Natural killer cell treated with Interleukin-12 subunit alpha and Interleukin-12 subunit beta and Interleukin-15 and Interleukin-18, amount 100 ng/mL, for 72 hours (primary cell): Measurements from ENCODE around the gene SCPEP1. TPM values are rescaled to one million over a fixed set of nuclear protein-coding genes. Genes with fewer than 3 reads are reported as not detected.
"Not testable (repeated sequence)": the region's sequence is repeated elsewhere in the genome, so short reads cannot be mapped to it uniquely, and the experiment has no call there.

Experiments used
- ATAC-seq, 2 donors: fragments of 150-1000 bp; cut with Tn5 transposase in 1 of 2; sonication (Bioruptor Pico), chemical (Tn5 transposase) in 1 of 2; 2 replicates each; pipeline ENCODE4 v1.10.0; 2021
- DNase-seq: peaks from one replicate; pipeline ENCODE4 v3.0.0; 2022; ENCODE audit warnings: low spot score
- H3K27ac Mint-ChIP-seq, 2 donors: 1 replicate in 1 of 2; 2 replicates in 1 of 2; pipeline ENCODE4 v1.8.0; 2022; ENCODE audit warnings: mixed read lengths in 2 of 2, mild to moderate bottlenecking in 1 of 2, moderate library complexity in 1 of 2
- H3K27me3 Mint-ChIP-seq, 2 donors: 1 replicate in 1 of 2; 2 replicates in 1 of 2; pipeline ENCODE4 v1.8.0; 2022; ENCODE audit warnings: mixed read lengths in 2 of 2
- H3K36me3 Mint-ChIP-seq: one replicate; pipeline ENCODE4 v1.8.0; 2022; ENCODE audit warnings: mixed read lengths
- H3K4me1 Mint-ChIP-seq, 2 donors: 1 replicate in 1 of 2; 2 replicates in 1 of 2; pipeline ENCODE4 v1.8.0; 2022; ENCODE audit warnings: low read depth in 2 of 2, mixed read lengths in 2 of 2, mild to moderate bottlenecking in 1 of 2
- H3K4me3 Mint-ChIP-seq: one replicate; pipeline ENCODE4 v1.8.0; 2022; ENCODE audit warnings: mixed read lengths
- H3K9me3 Mint-ChIP-seq: 2 replicates; pipeline ENCODE4 v1.8.0; 2022; ENCODE audit warnings: mixed read lengths
- total RNA-seq, 2 donors: library from RNA; stranded (reverse); gene quantifications; one replicate each; pipeline ENCODE4 v1.2.3, GENCODE V29; 2022

The SCPEP1 gene
- total RNA-seq = 10 to 100 TPM; 13.2 to 21.7 TPM

DNA sequence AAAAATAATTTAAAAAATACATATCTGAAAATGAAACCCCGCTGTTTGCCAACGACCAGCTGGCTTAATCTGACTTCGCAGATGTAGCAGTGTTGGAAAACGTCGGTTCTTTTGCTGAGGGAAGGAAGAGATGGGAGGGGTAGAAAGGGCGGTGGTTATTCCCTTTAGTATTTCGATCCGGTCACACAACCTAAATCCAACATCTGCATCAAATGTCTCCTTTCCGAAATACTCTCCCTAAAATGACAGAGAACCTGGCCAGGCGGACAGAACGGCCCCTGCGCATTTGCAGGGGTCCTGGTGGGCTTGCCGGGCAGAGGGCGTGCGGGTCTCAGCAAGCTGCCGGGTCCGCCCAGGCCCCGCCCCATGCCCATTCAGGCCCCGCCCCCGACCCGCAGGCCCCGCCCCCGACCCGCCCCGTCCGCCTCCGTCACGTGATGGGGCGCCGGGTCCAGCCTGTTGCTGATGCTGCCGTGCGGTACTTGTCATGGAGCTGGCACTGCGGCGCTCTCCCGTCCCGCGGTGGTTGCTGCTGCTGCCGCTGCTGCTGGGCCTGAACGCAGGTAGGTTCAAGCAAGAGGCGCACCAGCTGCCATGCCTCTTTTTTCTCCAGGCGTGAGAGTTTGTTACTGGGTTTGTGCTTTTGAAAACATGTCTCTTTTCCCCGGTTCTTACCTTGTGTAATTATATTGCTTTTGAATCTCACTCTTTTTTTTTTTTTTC is at the start of gene SCPEP1:
SCPEP1 (plus strand) TSS at position 459 of the 723 bp plus-strand sequence; CDS start at position 488, 29 bp downstream.
- Mint-ChIP-seq H3K4me3 (peak within 1 kb of the TSS; percentile 90), H3K27me3 (peaks cover 8 to 11% of the 10 kb centered on the region in 2 donors), H3K4me1 (peaks cover 12 to 16% of the 10 kb centered on the region in 2 donors), H3K36me3 (no peaks in the 10 kb centered on the region), H3K9me3 (no peaks in the 10 kb centered on the region), H3K27ac (peak within 1 kb of the TSS; percentile 42 to 76)
- peak; percentile 85 for DNase-seq
- ATAC-seq = peak; percentile 97 to 99

DNA sequence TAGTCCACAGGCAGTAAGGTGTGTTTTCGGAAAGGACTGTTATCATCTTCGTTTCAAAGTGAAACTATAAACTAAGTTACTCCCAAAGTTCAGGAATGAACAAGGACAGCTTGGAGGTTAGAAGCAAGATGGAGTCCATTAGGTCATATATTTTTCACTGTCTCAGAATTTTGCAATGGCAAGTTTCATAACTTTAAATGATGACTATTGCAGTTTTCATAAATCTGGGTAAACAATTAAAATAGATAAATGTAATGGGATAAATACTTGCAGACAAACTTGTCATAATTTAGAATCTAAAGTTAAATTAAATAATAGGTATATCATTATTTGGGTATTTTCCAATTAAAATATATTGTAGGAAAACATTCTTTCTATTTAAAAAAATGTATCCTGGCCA is 49.3 kb upstream of the SCPEP1 start:
- peaks cover 4 to 5% of the 10 kb centered on the region in 2 donors for H3K4me1 Mint-ChIP-seq
- ATAC-seq (no peak), DNase-seq (no peak)
- H3K4me3 Mint-ChIP-seq = no peak overlapping the region
- H3K36me3 Mint-ChIP-seq = no peaks in the 10 kb centered on the region
- no peak overlapping the region for H3K27ac Mint-ChIP-seq
- peaks cover 0 to 3% of the 10 kb centered on the region in 2 donors for H3K27me3 Mint-ChIP-seq
- no peaks in the 10 kb centered on the region for H3K9me3 Mint-ChIP-seq

- ATAC-seq = no peak
- H3K36me3 Mint-ChIP-seq = no peaks in the 10 kb centered on the region
Measured at GRCh38 chr17:56929362-56929969, 48.5 kb upstream of the SCPEP1 start.

GRCh38 chr17:56930739-56931337 is 47.1 kb upstream of the SCPEP1 start:
- H3K4me1 Mint-ChIP-seq = peaks cover 14 to 16% of the 10 kb centered on the region in 2 donors
- DNase-seq (no peak), ATAC-seq (no peak)
- H3K27me3 Mint-ChIP-seq = no peaks in the 10 kb centered on the region
- H3K36me3 Mint-ChIP-seq = no peaks in the 10 kb centered on the region
- no peak overlapping the region for H3K4me3 Mint-ChIP-seq
- no peak overlapping the region for H3K27ac Mint-ChIP-seq
- H3K9me3 Mint-ChIP-seq = no peaks in the 10 kb centered on the region

More at GRCh38 chr17:56929362-56929969, 48.5 kb upstream of the SCPEP1 start:
- no peak for DNase-seq
- H3K27ac Mint-ChIP-seq = no peak overlapping the region
- H3K27me3 Mint-ChIP-seq = peaks cover 0 to 3% of the 10 kb centered on the region in 2 donors
- H3K4me3 Mint-ChIP-seq = no peak overlapping the region
- peaks cover 12 to 14% of the 10 kb centered on the region in 2 donors for H3K4me1 Mint-ChIP-seq
- H3K9me3 Mint-ChIP-seq = no peaks in the 10 kb centered on the region

DNA sequence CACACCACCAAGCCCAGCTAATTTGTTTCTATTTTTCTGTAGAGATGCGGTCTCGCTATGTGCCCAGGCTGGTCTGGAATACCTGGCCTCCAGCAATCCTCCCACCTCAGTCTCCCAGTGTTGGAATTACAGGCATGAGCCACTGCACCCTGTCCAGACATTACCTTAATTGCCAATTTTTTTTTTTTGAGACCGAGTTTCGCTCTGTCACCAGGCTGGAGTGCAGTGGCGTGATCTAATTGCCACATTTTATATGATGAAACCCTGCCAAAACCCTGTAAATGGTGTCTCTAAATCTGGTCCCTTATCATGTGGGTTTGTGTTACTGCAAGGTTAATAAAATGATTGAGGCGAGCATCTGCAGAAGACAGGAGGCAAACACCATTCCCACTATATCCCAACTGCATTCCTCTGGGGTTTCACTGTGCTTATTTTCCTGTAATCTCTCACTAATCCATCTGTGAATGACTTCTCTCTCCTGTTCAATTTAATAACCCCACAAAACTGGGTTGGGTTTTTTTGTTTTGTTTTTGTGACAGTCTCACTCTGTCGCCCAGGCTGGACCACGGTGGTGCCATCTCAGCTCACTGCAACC is 44.7 kb upstream of the SCPEP1 start:
- Mint-ChIP-seq H3K4me1 (peaks cover 18 to 23% of the 10 kb centered on the region in 2 donors), H3K4me3 (peak overlapping the region; percentile 37), H3K27me3 (no peaks in the 10 kb centered on the region), H3K9me3 (no peaks in the 10 kb centered on the region), H3K36me3 (peaks cover 13% of the 10 kb centered on the region), H3K27ac (peak overlapping the region; percentile 73 to 86)
- DNase-seq (no peak), ATAC-seq (no peak)

- Mint-ChIP-seq H3K27ac (peak overlapping the region; percentile 73 to 86), H3K4me1 (peaks cover 18 to 23% of the 10 kb centered on the region in 2 donors), H3K9me3 (no peaks in the 10 kb centered on the region), H3K36me3 (peaks cover 18% of the 10 kb centered on the region), H3K27me3 (no peaks in the 10 kb centered on the region), H3K4me3 (peak overlapping the region; percentile 37)
- ATAC-seq (peak in 1 of 2 donors; percentile 32), DNase-seq (no peak)
Measured at GRCh38 chr17:56933868-56934267, 44.1 kb upstream of the SCPEP1 start.

DNA sequence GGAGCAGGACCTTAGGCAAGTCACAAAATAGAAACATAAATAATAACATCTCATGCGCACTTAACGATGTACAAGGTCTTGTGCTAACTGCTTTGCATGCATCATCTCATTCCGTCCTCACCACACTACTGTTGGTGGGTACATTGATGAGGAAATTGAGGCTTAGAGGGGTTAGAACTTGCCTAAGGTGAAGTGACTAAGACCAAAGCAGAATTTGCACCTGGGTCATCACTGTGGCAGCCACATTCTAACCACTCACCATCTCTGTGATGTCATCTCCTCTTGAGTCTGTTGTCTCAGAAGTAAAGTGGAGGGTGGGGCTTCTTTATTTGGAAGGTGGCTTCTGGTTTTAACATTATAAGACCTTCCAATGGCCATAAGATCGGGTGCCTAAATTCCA is 43.7 kb upstream of the SCPEP1 start:
- H3K27me3 Mint-ChIP-seq = no peaks in the 10 kb centered on the region
- H3K4me1 Mint-ChIP-seq = peaks cover 18 to 23% of the 10 kb centered on the region in 2 donors
- no peak for DNase-seq
- H3K4me3 Mint-ChIP-seq = peak overlapping the region; percentile 37
- ATAC-seq = peak; percentile 96
- peaks cover 18% of the 10 kb centered on the region for H3K36me3 Mint-ChIP-seq
- peak overlapping the region; percentile 73 to 86 for H3K27ac Mint-ChIP-seq
- no peaks in the 10 kb centered on the region for H3K9me3 Mint-ChIP-seq

GRCh38 chr17:56935461-56935860 is 42.5 kb upstream of the SCPEP1 start:
- no peak for DNase-seq
- Mint-ChIP-seq H3K36me3 (peaks cover 18% of the 10 kb centered on the region), H3K27ac (no peak overlapping the region), H3K9me3 (no peaks in the 10 kb centered on the region), H3K27me3 (no peaks in the 10 kb centered on the region), H3K4me1 (peaks cover 18 to 23% of the 10 kb centered on the region in 2 donors), H3K4me3 (no peak overlapping the region)
- no peak for ATAC-seq

- Mint-ChIP-seq H3K27ac (peak overlapping the region in 1 of 2 donors; percentile 8), H3K36me3 (peaks cover 21% of the 10 kb centered on the region), H3K4me3 (no peak overlapping the region), H3K4me1 (peaks cover 18 to 23% of the 10 kb centered on the region in 2 donors), H3K9me3 (no peaks in the 10 kb centered on the region), H3K27me3 (no peaks in the 10 kb centered on the region)
- ATAC-seq (no peak), DNase-seq (no peak)
Measured at GRCh38 chr17:56936697-56937322, 41.1 kb upstream of the SCPEP1 start.

- Mint-ChIP-seq H3K36me3 (peaks cover 22% of the 10 kb centered on the region), H3K27me3 (no peaks in the 10 kb centered on the region), H3K9me3 (no peaks in the 10 kb centered on the region), H3K27ac (peak overlapping the region; percentile 28 to 58), H3K4me1 (peaks cover 18 to 23% of the 10 kb centered on the region in 2 donors), H3K4me3 (no peak overlapping the region)
- DNase-seq (no peak), ATAC-seq (no peak)
Measured at GRCh38 chr17:56937687-56938086, 40.2 kb upstream of the SCPEP1 start.

- peak overlapping the region; percentile 28 to 58 for H3K27ac Mint-ChIP-seq
- H3K4me3 Mint-ChIP-seq, DNase-seq, H3K27me3 Mint-ChIP-seq, ATAC-seq, H3K9me3 Mint-ChIP-seq: not testable (repeated sequence)
- H3K36me3 Mint-ChIP-seq = peaks cover 25% of the 10 kb centered on the region
- H3K4me1 Mint-ChIP-seq = peaks cover 17 to 22% of the 10 kb centered on the region in 2 donors
Measured at GRCh38 chr17:56938206-56938605, 39.7 kb upstream of the SCPEP1 start.

- H3K4me3 Mint-ChIP-seq = no peak overlapping the region
- DNase-seq = no peak
- H3K36me3 Mint-ChIP-seq = peaks cover 28% of the 10 kb centered on the region
- H3K4me1 Mint-ChIP-seq = peaks cover 7 to 9% of the 10 kb centered on the region in 2 donors
- H3K27me3 Mint-ChIP-seq = no peaks in the 10 kb centered on the region
- no peak overlapping the region for H3K27ac Mint-ChIP-seq
- peak; percentile 45 to 62 for ATAC-seq
- no peaks in the 10 kb centered on the region for H3K9me3 Mint-ChIP-seq
Measured at GRCh38 chr17:56939869-56940484, 38.0 kb upstream of the SCPEP1 start.
